Epithelial cell of esophagus (primary cell): Measurements from ENCODE around the gene NAA60.
A peak's percentile ranks its signal among the peaks of the same experiment; 100 is the strongest.

Experiments used
- DNase-seq: peaks from one replicate; pipeline ENCODE4 v3.0.0; 2010; ENCODE audit warnings: low read depth
- H3K4me3 ChIP-seq: 2 replicates; pipeline ENCODE4 v1.5.1; 2011; ENCODE audit warnings: mild to moderate bottlenecking, low read length, control low read depth
- CTCF ChIP-seq: IDR thresholded peaks from 2 replicates; pipeline ENCODE4 v1.5.1; 2011; ENCODE audit warnings: low read depth, mild to moderate bottlenecking, low read length, control low read depth, inconsistent platforms; ENCODE audit not compliant: insufficient read depth; ENCODE audit errors: missing control alignments

The NAA60 gene

GRCh38 chr16:3501783-3502400 is 58.4 kb downstream of the NAA60 start:
- DNase-seq = no peak
- peak overlapping the region; percentile 85 for H3K4me3 ChIP-seq
- no peak for TF ChIP-seq CTCF

- TF ChIP-seq CTCF = no peak
- DNase-seq = peak; percentile 26
- H3K4me3 ChIP-seq = no peak overlapping the region
Measured at GRCh38 chr16:3503523-3503922, 60.0 kb downstream of the NAA60 start.

GRCh38 chr16:3508736-3509135 is 65.3 kb downstream of the NAA60 start:
- no peak for DNase-seq
- TF ChIP-seq CTCF = no peak
- H3K4me3 ChIP-seq = no peak overlapping the region

GRCh38 chr16:3509470-3509928 is 66.0 kb downstream of the NAA60 start:
- peak; percentile 86 for DNase-seq
- TF ChIP-seq CTCF = no peak
- H3K4me3 ChIP-seq = no peak overlapping the region

- no peak overlapping the region for H3K4me3 ChIP-seq
- no peak for DNase-seq
- TF ChIP-seq CTCF = no peak
Measured at GRCh38 chr16:3510416-3510815, 66.9 kb downstream of the NAA60 start.

GRCh38 chr16:3511286-3512180 is 68.1 kb downstream of the NAA60 start:
- no peak for DNase-seq
- no peak for TF ChIP-seq CTCF
- H3K4me3 ChIP-seq = no peak overlapping the region
